Stromal cell of bone marrow (primary cell): ENCODE data around the gene RAB21.
A peak's percentile ranks its signal among the peaks of the same experiment; 100 is the strongest.
"Not testable (repeated sequence)": the region's sequence is repeated elsewhere in the genome, so short reads cannot be mapped to it uniquely, and the experiment has no call there.

Experiments
- DNase-seq: peaks from one replicate; pipeline ENCODE4 v3.0.0-alpha.2; 2012; ENCODE audit warnings: low read depth

RAB21 gene

DNA sequence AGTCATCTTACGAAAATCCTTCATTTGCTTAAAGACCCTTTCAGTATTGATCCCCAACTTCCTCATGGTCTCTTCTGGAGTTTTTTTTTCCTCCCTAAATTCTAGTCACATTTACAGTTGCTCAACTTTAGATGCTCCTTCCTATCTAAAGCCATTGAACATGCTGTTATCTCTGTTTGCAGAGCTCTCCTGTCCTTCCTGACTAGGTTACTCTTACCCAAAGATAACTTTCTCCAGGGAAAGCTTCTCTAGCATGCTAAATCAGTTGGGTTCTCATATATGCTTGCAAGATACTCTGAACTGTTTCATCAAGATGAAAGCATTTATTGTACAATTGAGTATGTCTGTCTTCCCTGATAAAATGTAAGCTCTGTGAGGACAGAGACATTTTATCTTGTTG, 1.8 kb upstream of the RAB21 start:
- no peak for DNase-seq

DNA sequence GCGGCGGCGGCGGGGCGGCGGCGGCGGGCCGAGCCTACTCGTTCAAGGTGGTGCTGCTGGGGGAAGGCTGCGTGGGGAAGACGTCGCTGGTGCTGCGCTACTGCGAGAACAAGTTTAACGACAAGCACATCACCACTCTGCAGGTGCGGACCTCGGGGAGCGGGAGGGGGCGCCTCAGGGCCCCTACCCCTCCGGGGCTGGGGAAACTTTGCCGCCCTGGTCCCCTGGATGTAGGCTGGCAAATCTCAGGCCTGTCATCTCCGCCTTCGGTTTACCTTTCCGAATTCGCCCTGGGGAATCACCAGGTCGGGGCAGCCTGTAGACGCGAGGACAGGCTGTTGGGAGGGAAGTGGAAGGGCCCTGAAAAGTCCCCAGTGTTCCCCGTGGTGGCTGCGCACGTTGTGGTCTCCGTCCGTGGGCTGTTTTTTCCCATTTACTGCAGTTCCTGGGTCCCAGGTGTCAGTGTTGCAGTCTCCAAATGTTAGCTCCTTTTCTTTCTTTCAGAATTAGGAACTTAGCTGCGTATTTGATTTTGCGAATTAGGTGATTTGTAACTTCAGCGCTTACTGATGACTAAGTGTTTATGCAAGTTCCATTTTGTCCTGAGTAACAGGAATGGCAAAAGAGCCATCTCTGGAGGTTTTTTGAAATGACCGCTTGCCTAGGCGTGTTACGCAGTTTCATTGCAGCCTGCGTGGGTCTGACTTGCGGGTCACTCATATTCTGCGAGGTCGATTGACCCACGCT, 656 bp downstream of the RAB21 start:
- peak; percentile 44 for DNase-seq

DNA sequence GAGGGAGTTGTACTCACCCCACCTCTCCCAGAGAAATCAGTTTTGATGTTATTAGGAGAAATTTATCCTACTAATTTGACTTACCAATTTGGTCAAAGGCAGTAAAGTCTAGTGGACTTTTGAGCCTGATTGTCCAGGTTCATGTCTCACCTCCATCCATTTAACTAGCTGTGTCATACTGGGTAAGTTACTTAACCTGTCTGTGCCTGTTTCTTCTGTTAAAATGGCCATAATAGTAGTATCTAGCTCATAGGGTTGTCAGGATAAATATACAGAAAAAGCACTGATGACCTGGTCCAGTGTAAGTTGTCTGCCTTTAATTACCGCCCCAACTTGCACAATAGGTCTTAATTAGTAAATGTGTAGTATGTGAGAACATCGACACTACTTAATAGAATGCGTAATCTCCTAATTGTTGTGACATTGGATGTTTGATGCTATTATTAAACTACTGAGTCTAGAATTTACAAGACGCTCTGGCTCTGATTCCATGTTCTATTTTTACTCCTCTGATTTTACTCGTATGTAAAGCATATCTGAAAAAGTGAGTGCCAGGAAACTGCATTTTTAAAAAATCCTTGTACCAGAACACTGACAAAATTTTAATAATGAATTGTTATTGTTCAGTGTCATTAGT, 1.5 kb downstream of the RAB21 start:
- DNase-seq, result no peak

DNA sequence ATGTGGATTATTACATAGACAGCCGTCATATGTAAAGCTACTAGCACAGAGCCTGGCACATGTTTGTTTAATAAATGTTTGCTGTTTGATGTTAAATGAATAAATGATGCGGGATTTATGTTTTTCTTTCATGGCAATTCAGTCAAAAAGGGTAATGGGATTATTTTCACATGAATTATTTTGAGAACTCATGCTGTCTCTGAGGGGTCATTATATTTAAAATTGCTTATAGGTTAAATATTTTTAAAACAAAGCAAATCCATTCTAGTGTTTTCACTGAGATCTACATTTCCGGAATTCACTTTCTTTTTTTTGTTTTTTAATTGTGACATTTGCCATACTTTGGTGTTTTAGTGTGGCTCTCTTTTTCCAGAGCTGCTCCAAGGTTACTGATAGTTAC, 5.3 kb downstream of the RAB21 start:
- DNase-seq, result no peak

DNA sequence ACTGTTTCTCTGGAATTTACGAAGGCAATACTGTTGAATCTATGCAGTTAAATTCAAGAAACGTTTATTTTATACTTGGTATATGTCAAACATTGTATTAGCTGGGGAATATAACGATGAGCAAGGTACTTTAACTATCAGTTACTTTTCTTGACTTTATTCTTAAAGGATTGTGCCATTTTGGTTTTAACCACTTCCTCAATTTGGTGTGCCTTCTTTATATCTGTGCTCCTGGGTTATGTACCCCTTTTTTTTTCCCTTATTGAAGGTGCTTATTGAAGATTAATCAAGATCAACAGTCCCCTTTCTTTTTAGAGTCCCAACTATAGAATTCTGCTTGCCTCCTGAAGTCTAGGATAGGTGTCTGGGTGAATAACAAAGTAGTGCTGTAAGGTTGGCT, 5.8 kb downstream of the RAB21 start:
- no peak for DNase-seq

DNA sequence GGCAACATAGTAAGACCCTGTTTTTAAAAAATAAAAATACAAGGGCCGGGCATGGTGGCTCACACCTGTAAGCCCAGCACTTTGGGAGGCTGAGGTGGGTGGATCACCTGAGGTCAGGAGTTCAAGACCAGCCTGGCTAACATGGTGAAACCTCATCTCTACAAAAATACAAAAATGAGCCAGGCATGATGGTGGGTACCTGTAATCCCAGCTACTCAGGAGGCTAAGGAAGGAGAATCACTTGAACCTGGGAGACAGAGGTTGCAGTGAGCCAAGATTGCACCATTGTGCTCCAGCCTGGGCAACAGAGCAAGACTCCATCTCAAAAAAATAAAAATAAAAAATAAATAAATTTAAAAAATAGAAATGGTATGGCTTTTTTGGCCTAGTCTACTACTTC, 6.7 kb downstream of the RAB21 start:
- DNase-seq, result not testable (repeated sequence)

DNA sequence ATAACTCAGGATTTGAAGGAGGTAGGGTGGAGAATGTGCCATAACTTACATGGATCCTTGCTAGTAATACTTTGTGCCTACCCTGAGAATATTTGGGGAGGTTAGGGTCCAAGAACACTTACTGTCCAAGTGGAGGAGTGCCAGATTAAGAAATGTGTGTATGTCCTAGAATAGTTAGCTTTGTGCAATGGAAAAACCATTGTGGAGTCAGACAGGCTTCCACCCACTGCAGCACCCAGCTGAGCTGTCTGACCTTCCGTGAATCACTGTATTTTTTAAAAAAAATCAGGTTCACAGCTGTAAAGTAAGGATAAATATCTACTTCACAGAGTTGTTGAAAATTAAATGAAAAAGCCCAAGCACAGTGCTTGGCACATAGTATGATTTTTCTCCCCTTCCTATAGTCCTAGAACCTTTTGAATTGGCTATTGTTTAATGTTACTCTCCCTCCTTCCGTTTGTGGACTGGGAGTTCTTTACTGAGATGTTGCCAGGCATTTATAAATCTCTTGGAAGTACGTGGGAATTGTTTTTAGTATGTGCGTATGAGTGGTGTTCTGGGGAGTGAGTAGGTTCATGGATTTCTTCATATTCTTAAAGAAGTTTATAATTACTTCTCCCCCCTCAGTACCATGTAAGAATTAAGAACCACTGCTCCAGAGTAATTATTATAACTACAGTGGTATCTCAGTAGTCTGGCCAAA, 9.2 kb downstream of the RAB21 start:
- DNase-seq, result peak; percentile 37

DNA sequence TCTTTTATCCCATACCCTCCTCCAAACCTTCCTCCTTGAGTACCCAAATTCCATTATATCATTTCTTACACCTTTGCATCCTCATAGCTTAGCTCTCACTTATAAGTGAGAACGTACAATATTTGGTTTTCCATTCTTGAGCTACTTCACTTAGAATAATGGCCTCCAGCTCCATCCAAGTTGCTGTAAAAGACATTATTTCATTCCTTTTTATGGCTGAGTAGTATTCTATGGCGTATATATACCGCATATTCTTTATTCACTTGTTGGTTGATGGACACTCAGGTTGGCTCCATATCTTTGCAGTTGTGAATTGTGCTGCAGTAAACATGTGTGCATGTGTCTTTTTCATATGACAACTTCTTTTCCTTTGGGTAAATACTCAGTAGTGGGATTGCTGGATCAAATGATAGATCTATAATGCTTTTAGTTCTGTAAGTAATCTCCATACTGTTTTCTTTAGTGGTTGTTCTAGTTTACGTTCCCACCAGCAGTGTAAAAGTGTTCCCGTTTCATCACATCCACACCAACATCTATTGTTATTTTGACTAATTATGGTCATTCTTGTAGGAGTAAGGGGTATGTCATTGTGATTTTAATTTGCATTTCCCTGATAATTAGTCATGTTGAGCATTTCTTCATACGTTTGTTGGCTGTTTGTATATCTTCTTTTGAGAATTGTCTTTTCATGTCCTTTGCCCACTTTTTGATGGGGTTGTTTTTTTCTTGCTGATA, 10.1 kb downstream of the RAB21 start:
- no peak for DNase-seq

DNA sequence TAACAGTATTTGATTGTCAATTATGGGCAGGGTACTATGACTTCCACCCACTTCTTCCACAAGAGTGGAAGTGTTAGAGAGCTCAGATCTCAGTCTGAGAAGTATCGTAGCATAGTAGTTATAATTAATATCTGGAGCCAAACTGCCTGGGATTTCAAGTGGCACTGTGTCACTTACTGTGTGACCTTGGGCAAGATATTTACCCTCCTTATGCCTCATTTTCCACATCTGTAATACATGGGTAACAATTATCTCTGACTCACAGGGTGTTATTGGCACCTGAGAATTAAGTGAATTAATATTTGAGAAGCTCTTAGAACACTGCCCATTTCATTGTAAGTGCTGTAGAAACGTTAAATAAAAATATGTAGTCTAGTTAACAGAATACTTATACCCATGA, 11.5 kb downstream of the RAB21 start:
- DNase-seq, result no peak

DNA sequence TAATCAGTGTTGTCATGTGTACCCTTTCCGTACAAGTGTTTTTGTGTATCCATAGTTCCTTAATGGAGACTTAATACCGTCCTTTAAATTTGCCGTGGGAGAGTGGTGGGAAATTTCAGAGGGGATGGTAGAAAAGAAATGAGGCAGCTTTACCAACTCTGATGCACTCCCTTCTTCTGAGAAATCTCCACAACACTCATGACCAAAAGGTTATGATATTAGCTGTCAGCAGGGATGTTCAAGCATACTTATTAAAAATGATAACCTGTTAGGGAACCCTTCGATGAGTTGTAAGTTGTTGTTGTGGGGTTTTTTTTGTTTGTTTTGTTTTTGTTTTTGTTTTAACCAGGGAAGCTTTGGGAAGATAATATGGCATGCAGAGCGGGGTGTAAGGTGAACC, 12.5 kb downstream of the RAB21 start:
- no peak for DNase-seq

DNA sequence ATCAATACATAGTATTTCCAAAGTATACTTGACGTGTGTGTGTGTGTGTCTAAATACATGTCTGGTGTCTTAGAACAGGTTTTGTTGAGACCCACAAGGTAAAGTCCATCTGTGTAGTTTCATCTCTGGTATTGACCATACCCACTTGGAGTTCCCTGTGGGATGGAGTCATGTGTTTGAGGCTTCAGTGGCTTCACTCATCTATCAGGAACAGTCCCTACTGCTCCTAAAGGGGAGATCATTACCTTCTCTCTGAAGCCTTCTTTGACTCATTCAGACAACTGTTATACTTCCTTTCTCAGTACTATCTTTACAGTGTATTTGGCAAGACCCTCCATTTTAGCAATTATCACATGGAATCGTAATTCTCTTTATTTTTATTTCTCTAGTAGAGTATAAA, 14.2 kb downstream of the RAB21 start:
- DNase-seq, result no peak

DNA sequence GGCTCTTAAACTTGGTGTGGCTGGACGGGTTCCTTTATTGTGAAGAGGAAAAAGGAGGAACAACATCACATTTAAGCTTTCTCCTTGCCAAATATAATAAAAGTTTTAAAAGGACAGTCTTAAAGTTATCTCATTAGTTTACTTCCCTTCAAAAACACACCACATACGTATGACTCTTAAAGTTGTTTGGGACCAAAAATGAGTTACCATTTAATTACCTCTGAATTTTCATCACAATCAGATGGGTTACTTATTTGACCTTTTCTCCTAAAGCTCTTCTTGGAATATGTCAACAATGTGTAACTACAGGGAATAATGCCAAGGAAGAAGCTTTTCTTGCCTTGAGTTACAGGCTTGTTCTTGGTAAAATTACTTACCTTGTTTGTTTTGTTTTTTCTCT, 16.4 kb downstream of the RAB21 start:
- no peak for DNase-seq

DNA sequence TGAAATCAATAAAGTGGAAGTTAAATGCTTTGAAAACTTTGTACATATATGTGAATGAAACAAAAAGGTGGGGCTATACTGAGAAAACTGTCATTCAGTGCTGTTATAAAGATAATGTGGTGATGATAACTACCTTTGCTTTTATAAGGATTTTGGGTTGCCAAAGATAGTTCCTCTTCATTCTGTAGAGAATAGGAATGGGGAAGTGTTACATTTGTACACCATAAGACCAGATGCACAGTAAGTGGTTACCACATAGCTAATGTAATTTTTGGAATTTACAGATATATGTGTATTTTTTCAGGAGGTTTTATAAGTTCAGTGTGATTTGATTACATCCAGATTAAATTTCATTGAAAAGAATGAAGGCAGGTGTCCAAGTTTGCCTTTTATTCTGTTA, 18.1 kb downstream of the RAB21 start:
- DNase-seq, result no peak

DNA sequence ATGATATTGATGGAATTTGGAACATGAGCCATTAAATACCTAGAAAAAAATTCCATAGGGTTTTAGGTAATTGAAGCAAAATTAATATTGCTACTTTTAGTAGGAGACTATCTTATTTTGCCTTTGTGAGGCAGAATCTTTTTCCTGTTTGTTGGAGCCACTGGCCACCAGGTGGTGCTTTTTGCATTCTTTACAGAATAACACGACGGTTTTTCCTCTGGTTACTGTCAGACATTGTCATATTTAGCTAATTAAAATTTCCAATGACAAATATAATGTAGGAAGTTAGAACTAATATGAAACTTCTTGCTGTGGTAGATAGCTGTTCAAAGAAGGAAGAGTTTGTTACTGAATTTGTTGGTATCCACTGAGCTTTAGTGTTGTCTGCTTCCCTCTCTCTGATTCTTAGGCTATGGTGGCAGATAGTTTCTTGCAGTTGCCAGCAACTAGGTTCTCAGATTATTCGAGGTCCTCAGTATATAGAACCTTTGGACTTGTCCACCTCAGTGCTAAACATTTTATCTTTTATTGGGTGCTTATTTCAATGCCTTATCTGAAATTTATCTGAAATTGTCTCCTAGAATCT, 25.7 kb downstream of the RAB21 start:
- peak; percentile 26 for DNase-seq

DNA sequence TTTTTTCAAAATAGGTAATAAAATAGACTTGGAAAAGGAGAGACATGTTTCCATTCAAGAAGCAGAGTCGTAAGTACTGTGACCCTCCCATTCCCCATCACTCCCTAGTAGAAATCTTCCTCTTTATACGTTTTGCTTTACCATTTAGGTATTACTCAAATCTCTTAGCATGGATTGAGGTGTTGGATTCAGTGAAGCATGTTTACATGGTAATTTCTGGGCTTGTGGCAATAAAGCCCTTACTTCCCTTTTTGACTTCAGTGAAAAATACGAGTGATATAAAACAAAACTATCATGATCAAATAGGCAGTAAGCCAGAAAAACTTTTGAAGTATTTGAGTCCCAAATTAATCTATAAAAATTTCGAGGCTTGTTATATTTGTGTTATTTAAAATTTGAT, 27.4 kb downstream of the RAB21 start:
- no peak for DNase-seq

DNA sequence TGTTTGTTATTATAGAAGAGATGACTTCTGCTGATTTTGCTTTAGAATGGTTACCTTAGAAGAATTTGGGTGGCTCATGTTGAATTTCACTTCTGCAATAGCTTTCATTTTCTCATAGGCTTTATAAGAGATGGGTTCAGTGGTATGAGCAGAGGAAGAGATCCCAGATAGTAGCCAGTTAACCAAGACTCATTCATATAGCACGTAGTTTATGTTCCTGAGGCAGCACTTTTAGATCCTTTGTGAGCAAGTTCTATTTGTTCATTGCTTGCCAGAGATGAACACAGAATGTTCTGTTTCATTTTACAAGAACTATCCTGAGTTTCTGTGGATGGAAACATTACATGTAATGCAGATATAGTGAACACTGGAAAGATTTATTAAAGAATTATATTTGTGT, 32.2 kb downstream of the RAB21 start:
- DNase-seq, result no peak

DNA sequence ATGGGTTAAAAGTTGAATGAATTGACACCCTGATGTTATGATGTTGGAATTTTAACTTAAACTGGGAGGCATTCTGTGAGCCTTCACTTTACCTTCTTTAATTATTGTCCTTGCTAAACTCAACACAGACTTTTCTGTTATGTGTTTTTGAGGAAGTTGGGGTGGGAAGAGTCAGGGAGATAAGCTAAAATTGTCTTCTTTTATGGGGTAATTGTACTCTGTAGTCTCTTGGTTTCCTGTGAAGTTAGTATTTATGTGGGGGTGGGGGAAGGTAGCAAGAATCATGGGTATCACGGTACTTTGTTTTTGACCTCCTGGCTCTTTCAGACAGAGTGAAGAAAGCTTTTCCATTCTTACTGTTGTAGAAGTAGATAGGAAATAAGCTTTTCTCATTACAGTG, 32.9 kb downstream of the RAB21 start:
- DNase-seq, result no peak

DNA sequence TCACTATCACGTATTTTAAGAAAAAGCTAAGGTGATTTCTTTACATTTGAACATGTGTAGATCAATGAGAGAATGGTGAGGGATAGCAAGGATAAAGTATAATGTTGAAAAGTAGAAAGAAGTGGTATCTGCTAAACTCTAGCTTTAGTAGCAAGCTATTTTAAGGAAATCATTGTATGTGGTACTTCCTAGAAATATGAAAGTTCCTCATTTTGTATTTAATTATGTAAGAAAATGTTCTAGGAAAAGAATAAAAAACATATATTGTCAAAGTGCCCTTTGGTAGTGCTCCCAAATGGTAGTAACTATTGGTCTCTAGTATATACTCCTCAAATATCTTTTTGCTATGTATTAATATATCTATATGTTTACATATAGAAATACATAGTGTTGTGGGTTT, 35.7 kb downstream of the RAB21 start:
- no peak for DNase-seq

DNA sequence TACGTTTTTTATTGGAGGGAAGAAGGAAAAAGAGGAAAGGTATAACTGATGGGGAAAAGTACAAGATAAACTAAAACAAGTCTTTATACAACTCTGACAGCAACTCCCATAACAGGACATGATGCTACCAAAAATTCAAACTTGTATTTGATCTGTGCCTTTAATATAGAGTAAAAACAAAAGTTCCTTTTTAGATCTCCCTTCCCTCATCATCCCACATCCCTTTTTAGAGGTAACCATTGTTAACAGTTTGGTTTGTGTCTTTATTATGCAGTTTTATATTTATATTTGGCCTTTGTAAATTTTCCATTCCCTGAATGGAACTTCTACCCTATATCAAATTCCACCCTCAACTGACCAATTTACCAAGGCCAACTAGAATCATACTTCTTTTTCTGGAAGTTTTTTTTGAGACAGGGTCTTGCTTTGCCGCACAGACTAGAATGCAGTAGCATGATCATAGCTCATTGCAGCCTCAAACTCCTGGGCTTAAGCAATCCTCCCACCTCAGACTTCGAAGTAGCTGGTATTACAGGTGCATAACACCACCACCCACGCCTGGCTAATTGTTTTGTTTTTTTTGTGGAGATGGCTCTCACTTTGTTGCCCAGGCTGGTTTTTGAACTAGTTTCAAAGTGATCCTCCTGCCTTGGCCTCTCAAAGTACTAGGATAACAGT, 36.9 kb downstream of the RAB21 start:
- no peak for DNase-seq

DNA sequence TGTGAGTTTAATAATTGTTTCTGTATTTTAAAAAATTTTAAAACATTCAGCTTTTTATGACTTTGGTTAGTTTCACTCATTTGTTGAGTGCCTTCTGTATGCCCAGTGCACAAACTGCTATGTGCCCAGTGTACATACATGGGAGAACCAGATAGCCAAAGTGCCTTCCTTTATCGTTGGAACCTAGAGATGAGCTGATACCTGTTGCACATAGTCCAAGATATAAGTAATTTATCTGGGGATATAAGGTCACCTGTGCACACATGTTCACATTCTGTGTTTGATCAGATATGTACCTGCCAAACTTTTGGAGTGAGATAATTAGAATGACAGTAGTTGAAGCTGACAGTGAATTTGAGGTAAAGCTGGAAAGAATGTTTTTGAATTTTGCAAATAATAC, 37.9 kb downstream of the RAB21 start:
- DNase-seq, result no peak

DNA sequence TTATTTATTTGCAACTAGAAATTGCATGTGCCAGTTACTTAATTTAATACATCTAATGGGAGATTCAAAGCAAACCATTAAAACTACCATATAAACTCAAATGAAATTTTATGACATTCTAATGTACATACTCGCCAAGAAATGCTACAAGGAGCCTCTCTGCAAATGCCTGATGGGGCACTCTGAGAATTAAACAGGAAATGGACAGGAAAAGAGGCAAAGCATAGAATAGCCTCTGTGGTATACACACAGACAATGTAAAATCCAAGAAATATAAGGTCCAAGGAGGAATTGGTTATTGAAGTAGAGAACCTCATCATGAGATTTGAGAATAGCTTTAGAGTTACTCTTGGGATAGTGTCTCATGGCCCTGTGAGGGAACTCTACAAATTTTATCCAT, 41.2 kb downstream of the RAB21 start:
- no peak for DNase-seq

DNA sequence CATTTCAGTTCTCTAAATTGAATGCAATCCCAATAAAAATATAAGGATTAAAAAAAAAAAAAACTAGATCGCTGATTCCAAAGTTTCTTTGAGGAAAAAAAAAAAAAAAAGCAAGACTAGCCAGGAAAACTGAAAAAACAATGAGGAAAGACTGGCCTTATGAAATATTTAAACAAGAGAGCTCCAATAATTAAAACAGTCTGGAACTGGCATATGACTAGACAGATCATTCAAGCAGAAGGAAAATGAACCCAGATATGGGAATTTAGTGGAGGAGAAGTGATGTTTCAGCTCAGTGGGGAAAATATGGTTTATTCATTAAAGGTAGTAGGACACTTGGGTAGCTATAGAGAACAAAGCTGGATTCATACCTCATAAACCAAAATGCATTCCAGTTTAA, 42.9 kb downstream of the RAB21 start:
- DNase-seq, result peak; percentile 38
